Prostate gland (tissue), 2 donors: ENCODE data around the gene JARID2. TPM values are rescaled to one million over a fixed set of nuclear protein-coding genes. Genes with fewer than 3 reads are reported as not detected.

Source experiments
- DNase-seq: peaks from one replicate; pipeline ENCODE4 v3.0.0-alpha.2; 2019; ENCODE audit warnings: low spot score
- H3K27ac ChIP-seq, 2 donors: fragments of 200-600 bp; sonication (generic); 2 replicates each; pipeline ENCODE4 v1.5.1; 2017 to 2019
- H3K27me3 ChIP-seq: fragments of 200-600 bp; sonication (generic); replicated peaks from 2 replicates; pipeline ENCODE4 v1.5.1; 2019; ENCODE audit not compliant: insufficient read depth
- H3K36me3 ChIP-seq, 2 donors: fragments of 200-600 bp; sonication (generic); 1 replicate in 1 of 2; 2 replicates in 1 of 2; pipeline versions ENCODE4 v1.5.1 to v1.8.1; 2017 to 2019
- H3K4me1 ChIP-seq: fragments of 200-600 bp; sonication (generic); replicated peaks from 2 replicates; pipeline ENCODE4 v1.5.1; 2019
- H3K4me3 ChIP-seq, 2 donors: fragments of 200-600 bp; sonication (generic); 2 replicates each; pipeline ENCODE4 v1.5.1; 2017 to 2019
- H3K9me3 ChIP-seq: fragments of 200-600 bp; sonication (generic); 2 replicates; pipeline ENCODE4 v1.5.1; 2017
- CTCF ChIP-seq, 4 experiments: fragments of 200-600 bp in 2 of 4; fragments of 450-650 bp in 2 of 4; sonication (generic) in 2 of 4; IDR thresholded peaks; 1 replicate in 3 of 4; 2 replicates in 1 of 4; pipeline ENCODE4 v1.5.1; 2016 to 2019; ENCODE audit warnings: antibody characterized with exemption in 4 of 4, mild to moderate bottlenecking in 2 of 4, moderate library complexity in 2 of 4
- POLR2A ChIP-seq: fragments of 450-650 bp; IDR thresholded peaks from one replicate; pipeline ENCODE4 v1.6.1; 2016; ENCODE audit warnings: antibody characterized with exemption, mild to moderate bottlenecking
- POLR2AphosphoS5 ChIP-seq: sonication (generic); formaldehyde crosslinking; IDR thresholded peaks from one replicate; pipeline ENCODE4 v1.6.1; 2017; ENCODE audit warnings: antibody characterized with exemption
- WGBS: methylation state at CpG from one replicate; pipeline ENCODE4 v1.1.5; 2018; 5-methylcytosine and 5-hydroxymethylcytosine counted together
- intact Hi-C: fragments of 100-400 bp; cut with DNase I; formaldehyde crosslinking; loops from one replicate; pipeline ENCODE4 v1.14.2; 2022
- total RNA-seq, 2 donors: library from RNA; depleted of rRNA; stranded (reverse); fragments of >200 nt; gene quantifications; one replicate each; pipeline ENCODE4 v1.1.0, GENCODE V29; 2016

The JARID2 gene
- total RNA-seq, 2 donors from 2014 or later: 7.7 to 35.4 TPM

- 62% methylated on average over 5 of the region's 5 CpGs for WGBS
These were observed 62.8 kb downstream of the JARID2 start for GRCh38 chr6:15308435-15309213.

GRCh38 chr6:15309611-15310283 is 63.9 kb downstream of the JARID2 start:
- 76% methylated on average over 3 of the region's 3 CpGs for WGBS
- H3K27ac ChIP-seq: no peak overlapping the region
- TF ChIP-seq CTCF (IDR thresholded peaks at IDR 0.05) (no peak), POLR2AphosphoS5 (no peak), POLR2A (no peak)
- intact Hi-C loops: no loop called here
- peaks cover 4% of the 10 kb centered on the region for H3K4me1 ChIP-seq
- H3K9me3 ChIP-seq: no peaks in the 10 kb centered on the region
- DNase-seq: no peak
- no peaks in the 10 kb centered on the region for H3K36me3 ChIP-seq
- H3K27me3 ChIP-seq: no peaks in the 10 kb centered on the region
- no peak overlapping the region for H3K4me3 ChIP-seq

More at GRCh38 chr6:15308435-15309213, 62.8 kb downstream of the JARID2 start:
- Histone ChIP-seq H3K4me1 (peaks cover 4% of the 10 kb centered on the region), H3K27me3 (no peaks in the 10 kb centered on the region), H3K36me3 (no peaks in the 10 kb centered on the region), H3K4me3 (no peak overlapping the region), H3K9me3 (no peaks in the 10 kb centered on the region), H3K27ac (no peak overlapping the region)
- intact Hi-C loops: no loop called here
- DNase-seq: no peak
- TF ChIP-seq POLR2A (no peak), CTCF (IDR thresholded peaks at IDR 0.05) (no peak), POLR2AphosphoS5 (no peak)

GRCh38 chr6:15310680-15311079 is 64.8 kb downstream of the JARID2 start:
- 48% methylated on average over 7 of the region's 7 CpGs for WGBS
- H3K27ac ChIP-seq: no peak overlapping the region
- intact Hi-C loops: no loop called here
- no peaks in the 10 kb centered on the region for H3K27me3 ChIP-seq
- TF ChIP-seq POLR2AphosphoS5 (no peak), POLR2A (no peak), CTCF (IDR thresholded peaks at IDR 0.05) (no peak)
- H3K9me3 ChIP-seq: no peaks in the 10 kb centered on the region
- no peak for DNase-seq
- peaks cover 4% of the 10 kb centered on the region for H3K4me1 ChIP-seq
- no peaks in the 10 kb centered on the region for H3K36me3 ChIP-seq
- no peak overlapping the region for H3K4me3 ChIP-seq

- DNase-seq: no peak
- no peak overlapping the region for H3K4me3 ChIP-seq
- TF ChIP-seq POLR2A (no peak), CTCF (IDR thresholded peaks at IDR 0.05) (no peak), POLR2AphosphoS5 (no peak)
- H3K9me3 ChIP-seq: no peaks in the 10 kb centered on the region
- H3K27ac ChIP-seq: no peak overlapping the region
- no peaks in the 10 kb centered on the region for H3K27me3 ChIP-seq
- intact Hi-C loops: no loop called here
- peaks cover 4% of the 10 kb centered on the region for H3K4me1 ChIP-seq
- no peaks in the 10 kb centered on the region for H3K36me3 ChIP-seq
- WGBS: 85% methylated on average over 3 of the region's 3 CpGs
These were observed 66.6 kb downstream of the JARID2 start for GRCh38 chr6:15312500-15312899.
